ENCODE results near the gene ACTG1. TPM values are rescaled to one million over a fixed set of nuclear protein-coding genes. Genes with fewer than 3 reads are reported as not detected.

Gene ACTG1
- total and polyA plus RNA-seq, 4 donors, result 347 to 1,699 (median 1,282) TPM

DNA sequence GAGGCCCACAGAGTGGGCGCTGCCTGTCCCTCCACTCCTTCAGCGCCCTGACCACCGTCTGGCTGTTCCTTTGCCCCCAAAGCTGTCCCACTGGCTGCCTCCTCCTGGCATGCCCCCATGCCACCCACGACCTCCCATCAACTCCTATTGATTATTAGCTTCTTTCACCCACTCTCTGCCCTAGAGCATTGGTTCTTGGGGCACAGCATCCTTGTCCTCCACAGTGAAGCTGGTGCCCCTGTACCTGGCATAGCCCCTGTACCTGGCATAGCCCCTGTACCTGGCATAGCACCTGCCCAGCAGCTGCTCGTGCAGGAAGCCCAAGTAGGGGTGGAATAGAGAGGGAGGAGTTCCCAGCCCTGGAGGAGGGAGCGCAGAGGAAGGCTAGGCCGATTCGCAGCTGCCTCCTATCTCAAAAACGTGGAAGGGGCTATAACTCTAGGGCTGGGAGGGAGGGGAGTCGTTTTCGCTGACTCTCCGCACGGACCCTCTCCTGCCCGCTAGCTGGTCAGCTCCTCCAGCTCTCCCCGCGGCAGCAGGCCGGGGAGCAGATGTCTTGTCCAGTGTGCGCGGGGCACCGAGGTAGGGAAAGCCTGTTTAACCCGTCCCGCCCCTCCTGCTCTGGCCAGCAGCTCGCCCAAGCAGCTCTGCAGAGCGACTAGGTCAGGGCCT is 5.7 kb upstream of the ACTG1 start:
- DNase-seq (ENCODE audit: low spot score), result no peak
- H3K4me1 ChIP-seq (ENCODE audit: control insufficient read depth in 4 of 4, insufficient read depth in 4 of 4, low read length in 3 of 4), result peaks cover 2 to 25% (median 17%) of the 10 kb centered on the region in 4 donors
- H3K4me3 ChIP-seq (ENCODE audit: low read depth in 1 of 3, low read length in 3 of 3), result no peak overlapping the region
- peak overlapping the region in 1 of 2 donors; percentile 7 for H3K27ac ChIP-seq (ENCODE audit: low read depth in 1 of 2, low read length in 2 of 2)
- no peaks in the 10 kb centered on the region for H3K27me3 ChIP-seq (ENCODE audit: control insufficient read depth in 4 of 4, insufficient read depth in 4 of 4, low read length in 3 of 4)
- no peak for TF ChIP-seq JUND (IDR thresholded peaks at IDR 0.05)
- no peak for TF ChIP-seq RXRA (IDR thresholded peaks at IDR 0.05)
- no peak for TF ChIP-seq FOXA1 (IDR thresholded peaks at IDR 0.05)
- no peak for TF ChIP-seq TAF1 (conservative IDR thresholded peaks at IDR 0.05)
- no peak for TF ChIP-seq FOXA2 (IDR thresholded peaks at IDR 0.05)
- no peaks in the 10 kb centered on the region for H3K9me3 ChIP-seq (ENCODE audit: control insufficient read depth in 4 of 4, low read length in 3 of 4)
- 54% methylated on average over 24 of the region's 24 CpGs for WGBS
- no peak overlapping the region for H3K9ac ChIP-seq (ENCODE audit: low read depth in 1 of 2, low read length in 2 of 2)
- H3K36me3 ChIP-seq (ENCODE audit: control insufficient read depth in 4 of 4, insufficient read depth in 3 of 4, low read depth in 1 of 4, low read length in 3 of 4), result no peaks in the 10 kb centered on the region

DNA sequence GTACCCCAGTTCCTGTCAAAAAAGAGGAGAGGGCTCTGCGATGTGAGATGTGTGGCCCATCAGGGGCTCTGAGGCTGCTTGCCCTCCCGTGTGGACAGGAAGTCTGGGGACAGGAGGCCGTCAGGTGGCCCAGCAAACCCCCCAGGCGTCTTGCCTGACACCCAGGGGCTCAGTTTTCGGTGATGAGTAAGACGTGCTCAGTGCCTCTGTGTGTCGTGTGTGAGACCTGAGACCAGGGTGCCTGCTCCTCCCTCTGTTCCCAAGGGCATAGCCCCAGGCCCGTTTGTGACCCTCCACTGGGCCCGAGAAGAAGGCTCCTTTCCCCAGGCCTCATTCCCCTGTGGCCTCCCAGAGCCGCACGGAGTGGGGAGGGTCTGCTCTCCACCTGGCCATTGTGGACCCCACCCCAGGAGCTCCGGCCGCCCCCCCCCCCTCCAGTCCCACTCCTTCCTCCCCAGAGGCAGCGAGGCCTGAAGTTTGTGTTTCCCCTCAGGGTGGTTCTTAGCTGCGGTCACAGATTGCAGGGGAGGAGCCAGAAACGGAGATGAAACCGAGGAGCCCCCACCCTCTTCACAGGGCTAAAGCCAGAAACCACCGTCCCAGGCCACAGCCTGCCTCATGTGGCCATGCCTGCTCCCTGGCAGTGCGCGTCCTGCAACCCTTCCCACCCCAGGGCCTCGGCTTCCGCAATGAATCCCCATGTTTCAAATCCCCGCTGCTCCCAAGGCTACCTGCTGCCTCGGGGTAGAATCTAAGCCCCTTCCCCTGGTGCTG is 4.9 kb upstream of the ACTG1 start:
- peak overlapping the region in 1 of 2 donors; percentile 7 for H3K27ac ChIP-seq (ENCODE audit: low read depth in 1 of 2, low read length in 2 of 2)
- TF ChIP-seq HNF4G (IDR thresholded peaks at IDR 0.05), result no peak
- no peak for TF ChIP-seq RAD21 (IDR thresholded peaks at IDR 0.05)
- no peak for TF ChIP-seq JUND (IDR thresholded peaks at IDR 0.05)
- TF ChIP-seq SP1 (IDR thresholded peaks at IDR 0.05), result no peak
- TF ChIP-seq TAF1 (conservative IDR thresholded peaks at IDR 0.05), result no peak
- no peak for TF ChIP-seq YY1 (IDR thresholded peaks at IDR 0.05)
- TF ChIP-seq, protein P1, sequence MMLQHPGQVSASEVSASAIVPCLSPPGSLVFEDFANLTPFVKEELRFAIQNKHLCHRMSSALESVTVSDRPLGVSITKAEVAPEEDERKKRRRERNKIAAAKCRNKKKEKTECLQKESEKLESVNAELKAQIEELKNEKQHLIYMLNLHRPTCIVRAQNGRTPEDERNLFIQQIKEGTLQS (IDR thresholded peaks at IDR 0.05), result no peak
- no peak for TF ChIP-seq FOXA2 (IDR thresholded peaks at IDR 0.05)
- TF ChIP-seq FOXA1 (IDR thresholded peaks at IDR 0.05), result no peak
- TF ChIP-seq, protein P2, sequence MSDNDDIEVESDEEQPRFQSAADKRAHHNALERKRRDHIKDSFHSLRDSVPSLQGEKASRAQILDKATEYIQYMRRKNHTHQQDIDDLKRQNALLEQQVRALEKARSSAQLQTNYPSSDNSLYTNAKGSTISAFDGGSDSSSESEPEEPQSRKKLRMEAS (IDR thresholded peaks at IDR 0.05), result no peak
- TF ChIP-seq, protein P3, sequence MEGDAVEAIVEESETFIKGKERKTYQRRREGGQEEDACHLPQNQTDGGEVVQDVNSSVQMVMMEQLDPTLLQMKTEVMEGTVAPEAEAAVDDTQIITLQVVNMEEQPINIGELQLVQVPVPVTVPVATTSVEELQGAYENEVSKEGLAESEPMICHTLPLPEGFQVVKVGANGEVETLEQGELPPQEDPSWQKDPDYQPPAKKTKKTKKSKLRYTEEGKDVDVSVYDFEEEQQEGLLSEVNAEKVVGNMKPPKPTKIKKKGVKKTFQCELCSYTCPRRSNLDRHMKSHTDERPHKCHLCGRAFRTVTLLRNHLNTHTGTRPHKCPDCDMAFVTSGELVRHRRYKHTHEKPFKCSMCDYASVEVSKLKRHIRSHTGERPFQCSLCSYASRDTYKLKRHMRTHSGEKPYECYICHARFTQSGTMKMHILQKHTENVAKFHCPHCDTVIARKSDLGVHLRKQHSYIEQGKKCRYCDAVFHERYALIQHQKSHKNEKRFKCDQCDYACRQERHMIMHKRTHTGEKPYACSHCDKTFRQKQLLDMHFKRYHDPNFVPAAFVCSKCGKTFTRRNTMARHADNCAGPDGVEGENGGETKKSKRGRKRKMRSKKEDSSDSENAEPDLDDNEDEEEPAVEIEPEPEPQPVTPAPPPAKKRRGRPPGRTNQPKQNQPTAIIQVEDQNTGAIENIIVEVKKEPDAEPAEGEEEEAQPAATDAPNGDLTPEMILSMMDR (IDR thresholded peaks at IDR 0.05; ENCODE audit: low read depth, low read length, missing input control), result no peak
- TF ChIP-seq EGR1 (IDR thresholded peaks at IDR 0.05; ENCODE audit: low read depth in 2 of 2), result no peak
- TF ChIP-seq, protein P4, sequence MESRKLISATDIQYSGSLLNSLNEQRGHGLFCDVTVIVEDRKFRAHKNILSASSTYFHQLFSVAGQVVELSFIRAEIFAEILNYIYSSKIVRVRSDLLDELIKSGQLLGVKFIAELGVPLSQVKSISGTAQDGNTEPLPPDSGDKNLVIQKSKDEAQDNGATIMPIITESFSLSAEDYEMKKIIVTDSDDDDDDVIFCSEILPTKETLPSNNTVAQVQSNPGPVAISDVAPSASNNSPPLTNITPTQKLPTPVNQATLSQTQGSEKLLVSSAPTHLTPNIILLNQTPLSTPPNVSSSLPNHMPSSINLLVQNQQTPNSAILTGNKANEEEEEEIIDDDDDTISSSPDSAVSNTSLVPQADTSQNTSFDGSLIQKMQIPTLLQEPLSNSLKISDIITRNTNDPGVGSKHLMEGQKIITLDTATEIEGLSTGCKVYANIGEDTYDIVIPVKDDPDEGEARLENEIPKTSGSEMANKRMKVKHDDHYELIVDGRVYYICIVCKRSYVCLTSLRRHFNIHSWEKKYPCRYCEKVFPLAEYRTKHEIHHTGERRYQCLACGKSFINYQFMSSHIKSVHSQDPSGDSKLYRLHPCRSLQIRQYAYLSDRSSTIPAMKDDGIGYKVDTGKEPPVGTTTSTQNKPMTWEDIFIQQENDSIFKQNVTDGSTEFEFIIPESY (IDR thresholded peaks at IDR 0.05), result no peak
- TF ChIP-seq GABPA (IDR thresholded peaks at IDR 0.05 in 1 of 2, conservative IDR thresholded peaks at IDR 0.05 in 1 of 2), result no peak
- H3K9me3 ChIP-seq (ENCODE audit: control insufficient read depth in 4 of 4, low read length in 3 of 4), result no peaks in the 10 kb centered on the region
- 81% methylated on average over 24 of the region's 24 CpGs for WGBS
- H3K4me1 ChIP-seq (ENCODE audit: control insufficient read depth in 4 of 4, insufficient read depth in 4 of 4, low read length in 3 of 4), result peaks cover 2 to 25% (median 18%) of the 10 kb centered on the region in 4 donors
- no peak for DNase-seq (ENCODE audit: low spot score)
- no peaks in the 10 kb centered on the region for H3K27me3 ChIP-seq (ENCODE audit: control insufficient read depth in 4 of 4, insufficient read depth in 4 of 4, low read length in 3 of 4)
- H3K9ac ChIP-seq (ENCODE audit: low read depth in 1 of 2, low read length in 2 of 2), result no peak overlapping the region
- H3K4me3 ChIP-seq (ENCODE audit: low read depth in 1 of 3, low read length in 3 of 3), result no peak overlapping the region
- no peaks in the 10 kb centered on the region for H3K36me3 ChIP-seq (ENCODE audit: control insufficient read depth in 4 of 4, insufficient read depth in 3 of 4, low read depth in 1 of 4, low read length in 3 of 4)
